Measurements from ENCODE around the gene FMNL3.

The FMNL3 gene

DNA sequence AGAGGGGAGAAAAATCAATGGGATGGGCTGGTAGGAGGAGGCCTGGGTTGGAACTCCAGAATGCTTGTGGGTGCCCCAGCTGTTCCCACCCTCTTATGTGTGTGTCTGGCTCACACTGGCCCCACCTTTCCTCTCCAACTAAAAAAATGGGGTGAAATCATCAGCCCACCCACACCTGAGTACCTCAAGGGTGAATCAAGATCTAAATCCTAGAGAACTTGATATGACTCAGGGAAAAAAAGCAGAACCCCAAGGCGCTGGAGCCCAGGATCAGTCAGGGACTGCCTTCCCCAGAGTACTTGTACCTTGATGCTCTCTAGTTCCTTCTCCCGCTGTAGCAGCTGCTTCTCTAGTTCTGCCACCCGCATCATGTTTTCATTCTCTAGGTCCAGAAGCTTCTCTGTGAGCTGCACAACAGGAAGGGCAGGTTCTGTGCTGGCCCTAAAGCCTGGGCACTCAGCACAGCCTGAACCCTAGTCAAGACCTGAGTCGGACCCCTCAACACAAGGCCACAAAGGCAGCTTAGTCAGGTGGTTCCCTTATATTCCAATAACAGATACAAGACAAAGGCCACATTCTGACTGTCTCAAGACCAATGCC lies 54.2 kb downstream of the FMNL3 start:
- no peak for DNase-seq (ENCODE audit: low read depth, low spot score)
- TF ChIP-seq, protein P1, sequence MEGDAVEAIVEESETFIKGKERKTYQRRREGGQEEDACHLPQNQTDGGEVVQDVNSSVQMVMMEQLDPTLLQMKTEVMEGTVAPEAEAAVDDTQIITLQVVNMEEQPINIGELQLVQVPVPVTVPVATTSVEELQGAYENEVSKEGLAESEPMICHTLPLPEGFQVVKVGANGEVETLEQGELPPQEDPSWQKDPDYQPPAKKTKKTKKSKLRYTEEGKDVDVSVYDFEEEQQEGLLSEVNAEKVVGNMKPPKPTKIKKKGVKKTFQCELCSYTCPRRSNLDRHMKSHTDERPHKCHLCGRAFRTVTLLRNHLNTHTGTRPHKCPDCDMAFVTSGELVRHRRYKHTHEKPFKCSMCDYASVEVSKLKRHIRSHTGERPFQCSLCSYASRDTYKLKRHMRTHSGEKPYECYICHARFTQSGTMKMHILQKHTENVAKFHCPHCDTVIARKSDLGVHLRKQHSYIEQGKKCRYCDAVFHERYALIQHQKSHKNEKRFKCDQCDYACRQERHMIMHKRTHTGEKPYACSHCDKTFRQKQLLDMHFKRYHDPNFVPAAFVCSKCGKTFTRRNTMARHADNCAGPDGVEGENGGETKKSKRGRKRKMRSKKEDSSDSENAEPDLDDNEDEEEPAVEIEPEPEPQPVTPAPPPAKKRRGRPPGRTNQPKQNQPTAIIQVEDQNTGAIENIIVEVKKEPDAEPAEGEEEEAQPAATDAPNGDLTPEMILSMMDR (IDR thresholded peaks at IDR 0.05; ENCODE audit: insufficient read depth, low read length, missing control alignments), result no peak
- ChIA-PET CTCF (interaction anchor here (0.8 to 23.1 kb wide), 7 partner anchors 7 to 104 kb away, joined by 3 to 766 read pairs (median 15); partner anchors contain the start of gene FMNL3), POLR2A (no interaction called here)
- no peak overlapping the region for H3K4me3 ChIP-seq (ENCODE audit: low read depth, low read length)

DNA sequence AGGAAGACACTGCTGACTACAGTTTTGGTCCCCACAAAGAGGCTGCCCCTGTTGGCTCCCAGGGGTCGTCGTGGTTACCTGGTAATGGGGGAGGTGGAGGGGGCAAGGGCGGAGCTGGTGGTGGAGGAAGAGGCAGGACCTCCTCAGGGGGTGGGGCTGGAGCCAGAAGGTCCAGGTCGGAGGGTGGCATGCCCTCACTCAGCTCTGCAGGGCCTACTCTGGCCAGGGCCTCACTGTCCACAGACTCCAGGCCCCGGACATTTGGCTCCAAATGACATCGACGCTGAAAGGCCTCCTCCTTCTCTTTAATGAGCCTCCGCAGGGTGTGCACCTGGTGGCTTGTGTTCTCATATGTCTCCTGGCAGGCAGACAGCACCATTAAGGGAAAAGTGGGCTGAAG lies 55.4 kb downstream of the FMNL3 start:
- no peak overlapping the region for H3K4me3 ChIP-seq (ENCODE audit: low read depth, low read length)
- ChIA-PET POLR2A (no interaction called here), CTCF (interaction anchor here (0.8 to 23.1 kb wide), 4 partner anchors 8 to 89 kb away, joined by 3 to 766 read pairs (median 152); partner anchors contain the start of genes FMNL3 and TMBIM6)
- DNase-seq (ENCODE audit: low read depth, low spot score), result no peak
- TF ChIP-seq, protein P1 (IDR thresholded peaks at IDR 0.05; ENCODE audit: insufficient read depth, low read length, missing control alignments), result no peak

DNA sequence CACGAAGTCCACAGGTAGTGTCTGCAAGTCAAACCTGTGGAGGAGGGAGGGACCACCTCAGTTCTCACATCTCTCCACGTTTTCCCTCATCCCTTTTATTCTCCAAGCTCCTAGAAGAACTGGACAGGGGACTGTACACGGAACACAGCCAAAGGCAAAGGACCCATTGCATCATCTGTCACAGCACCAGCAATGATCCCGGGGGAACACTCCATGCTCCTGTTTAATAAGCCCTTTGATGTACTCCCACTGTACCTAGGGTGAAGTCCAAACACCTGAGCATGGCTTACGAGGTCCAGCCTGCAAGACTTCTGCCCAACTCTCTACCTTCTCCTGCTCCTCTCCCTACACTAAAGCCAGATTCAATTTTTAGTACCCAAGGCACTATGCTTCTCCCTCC lies 57.3 kb downstream of the FMNL3 start:
- TF ChIP-seq, protein P1 (IDR thresholded peaks at IDR 0.05; ENCODE audit: insufficient read depth, low read length, missing control alignments), result no peak
- ChIA-PET CTCF (interaction anchor here (0.8 to 23.1 kb wide), 5 partner anchors 16 to 112 kb away, joined by 3 to 766 read pairs (median 19); partner anchors contain the start of genes FMNL3 and TMBIM6), POLR2A (interaction anchor here (0.7 kb wide), 1 partner anchor 25 kb away, joined by 3 read pairs; no protein-coding TSS in a partner anchor)

DNA sequence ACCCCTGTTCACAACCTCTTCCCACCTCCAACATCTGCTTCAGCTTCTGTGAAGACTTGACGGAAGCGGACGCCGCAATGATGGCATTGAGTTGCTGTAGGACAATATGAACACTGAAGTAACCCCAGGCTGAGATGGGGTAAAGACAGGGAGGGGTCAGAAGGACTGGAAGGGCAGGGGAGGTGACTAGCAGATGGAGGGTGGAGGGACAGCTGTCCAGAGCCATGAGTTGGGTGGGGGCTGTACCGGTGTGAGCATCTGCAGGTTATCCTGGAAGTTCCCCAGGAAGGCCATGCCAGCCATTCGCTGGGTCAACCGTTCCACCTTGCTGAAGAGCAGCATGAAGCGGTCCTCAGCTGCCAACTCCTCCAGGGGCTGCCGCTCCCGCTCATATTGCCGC lies 57.8 kb downstream of the FMNL3 start:
- CTCF ChIA-PET, result interaction anchor here (0.8 to 23.1 kb wide), 6 partner anchors 14 to 113 kb away, joined by 3 to 766 read pairs (median 20); partner anchors contain the start of genes FMNL3 and TMBIM6
- TF ChIP-seq, protein P1 (IDR thresholded peaks at IDR 0.05; ENCODE audit: insufficient read depth, low read length, missing control alignments), result no peak
- POLR2A ChIA-PET, result interaction anchor here (1.0 to 1.6 kb wide), 3 partner anchors 24 to 92 kb away, joined by 3 to 11 read pairs (median 5); partner anchors contain the start of gene TMBIM6
- no peak for DNase-seq (ENCODE audit: low read depth, low spot score)
- H3K4me3 ChIP-seq (ENCODE audit: low read depth, low read length), result no peak overlapping the region

More for the DNA sequence above, 57.3 kb downstream of the FMNL3 start:
- no peak for DNase-seq (ENCODE audit: low read depth, low spot score)
- no peak overlapping the region for H3K4me3 ChIP-seq (ENCODE audit: low read depth, low read length)

DNA sequence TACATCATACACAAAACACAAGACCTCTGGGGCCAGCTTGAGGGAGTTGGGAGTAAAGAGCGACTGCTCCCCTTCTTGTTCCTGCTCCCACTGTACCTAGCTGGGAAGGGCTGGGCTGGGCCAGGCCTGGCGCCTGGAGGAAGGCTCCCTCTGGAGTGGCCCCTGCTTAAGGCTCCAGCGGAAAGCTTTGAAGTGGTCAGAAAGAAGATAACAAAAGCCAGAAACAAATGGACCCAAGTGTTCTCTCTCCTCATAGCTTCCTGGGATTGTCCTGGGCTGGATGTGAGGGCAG lies 58.5 kb downstream of the FMNL3 start:
- TF ChIP-seq, protein P1 (IDR thresholded peaks at IDR 0.05; ENCODE audit: insufficient read depth, low read length, missing control alignments), result no peak
- DNase-seq (ENCODE audit: low read depth, low spot score), result no peak
- no peak overlapping the region for H3K4me3 ChIP-seq (ENCODE audit: low read depth, low read length)
- CTCF ChIA-PET, result interaction anchor here (0.7 to 23.1 kb wide), 14 partner anchors 11 to 317 kb away, joined by 3 to 766 read pairs (median 5); partner anchors contain the start of genes FMNL3, PRPF40B and TMBIM6
- POLR2A ChIA-PET, result interaction anchor here (0.6 to 1.6 kb wide), 6 partner anchors 15 to 114 kb away, joined by 3 to 11 read pairs (median 4); partner anchors contain the start of genes FMNL3 and TMBIM6
